SK-N-SH (cell line): ENCODE results near the gene GPR101. TPM values are rescaled to one million over a fixed set of nuclear protein-coding genes. Genes with fewer than 3 reads are reported as not detected.

ENCODE experiments used
- CTCF ChIA-PET: fragments of 300-600, 350-600 bp; formaldehyde crosslinking; extraction: SDS; loops from one replicate; lab custom pipeline; 2021; lab: Yijun Ruan, JAX
- POLR2A ChIA-PET: fragments of 350-600 bp; sonication (Branson Sonifier 250); formaldehyde crosslinking; extraction: SDS; loops from one replicate; lab custom pipeline; 2020; ENCODE audit warnings: antibody characterized with exemption, inconsistent platforms; lab: Yijun Ruan, JAX
- DNase-seq: peaks from one replicate; pipeline ENCODE4 v3.0.0; 2012
- H2AFZ ChIP-seq: fragments of 200-600 bp; sonication (generic); 2 replicates; pipeline ENCODE4 v1.8.1; 2016; ENCODE audit warnings: antibody characterized with exemption, mild to moderate bottlenecking, low read depth
- H3F3A ChIP-seq: fragments of 200-600 bp; sonication (generic); replicated peaks from 2 replicates; pipeline ENCODE3; 2016; ENCODE audit warnings: antibody characterized with exemption, mild to moderate bottlenecking; ENCODE audit not compliant: insufficient read depth
- H3K27ac ChIP-seq, 2 experiments: fragments of 200-500 bp in 1 of 2; fragments of 200-600 bp in 1 of 2; sonication (Bioruptor generic) in 1 of 2; sonication (generic), shearing (Covaris generic) in 1 of 2; 2 replicates each; pipeline versions ENCODE4 v1.5.1 to v1.6.1; 2014 to 2016; ENCODE audit warnings: low read depth in 2 of 2, inconsistent platforms in 1 of 2, low read length in 1 of 2, mild to moderate bottlenecking in 1 of 2, mixed read lengths in 1 of 2
- H3K27me3 ChIP-seq: fragments of 200-600 bp; sonication (generic), shearing (Covaris generic); 2 replicates; pipeline ENCODE4 v1.6.1; 2016; ENCODE audit warnings: mixed run types; ENCODE audit not compliant: insufficient read depth
- H3K36me3 ChIP-seq, 2 experiments: fragments of 200-500 bp in 1 of 2; fragments of 200-600 bp in 1 of 2; sonication (Bioruptor generic) in 1 of 2; sonication (generic) in 1 of 2; replicated peaks in 1 of 2; 2 replicates each; pipeline versions ENCODE3 to v1.5.1; 2014 to 2016; ENCODE audit warnings: low read length in 1 of 2, mild to moderate bottlenecking in 1 of 2; ENCODE audit not compliant: insufficient read depth in 2 of 2, control insufficient read depth in 1 of 2
- H3K4me1 ChIP-seq, 2 experiments: fragments of 200-500 bp in 1 of 2; fragments of 200-600 bp in 1 of 2; sonication (Bioruptor generic) in 1 of 2; sonication (generic), shearing (Covaris generic) in 1 of 2; 2 replicates each; pipeline versions ENCODE4 v1.5.1 to v1.6.1; 2014 to 2016; ENCODE audit warnings: low read depth in 1 of 2, low read length in 1 of 2, mixed run types in 1 of 2; ENCODE audit not compliant: insufficient read depth in 2 of 2, control insufficient read depth in 1 of 2
- H3K4me2 ChIP-seq: fragments of 200-600 bp; sonication (generic), shearing (Covaris generic); 2 replicates; pipeline ENCODE4 v1.6.1; 2017; ENCODE audit warnings: mixed run types
- H3K4me3 ChIP-seq, 2 experiments: fragments of 200-500 bp in 1 of 2; fragments of 200-600 bp in 1 of 2; sonication (Bioruptor generic) in 1 of 2; sonication (generic), shearing (Covaris generic) in 1 of 2; 2 replicates each; pipeline versions ENCODE4 v1.5.1 to v1.8.1; 2014 to 2016; ENCODE audit warnings: low read depth in 2 of 2, inconsistent platforms in 1 of 2, low read length in 1 of 2, mild to moderate bottlenecking in 1 of 2, mixed read lengths in 1 of 2, moderate library complexity in 1 of 2
- H3K79me2 ChIP-seq: fragments of 200-600 bp; sonication (generic); 2 replicates; pipeline ENCODE4 v1.8.1; 2017; ENCODE audit warnings: mild to moderate bottlenecking; ENCODE audit not compliant: insufficient read depth
- H3K9ac ChIP-seq: fragments of 200-600 bp; sonication (generic); 2 replicates; pipeline ENCODE4 v1.6.1; 2017; ENCODE audit warnings: mixed run types
- H3K9me2 ChIP-seq: fragments of 200-600 bp; sonication (generic); 2 replicates; pipeline ENCODE4 v1.6.1; 2017; ENCODE audit warnings: mixed run types
- H3K9me3 ChIP-seq: fragments of 200-600 bp; sonication (generic); 2 replicates; pipeline ENCODE4 v1.6.1; 2017; ENCODE audit warnings: mixed run types, mild to moderate bottlenecking, moderate library complexity
- H4K20me1 ChIP-seq: fragments of 200-600 bp; sonication (generic); 2 replicates; pipeline ENCODE4 v1.6.1; 2017; ENCODE audit warnings: mild to moderate bottlenecking, mixed run types; ENCODE audit not compliant: insufficient read depth
- CHD2 ChIP-seq: fragments of 150-350 bp; IDR thresholded peaks from 2 replicates; pipeline ENCODE4 v1.6.1; 2018; ENCODE audit warnings: low read length; ENCODE audit not compliant: partially characterized antibody
- ELF1 ChIP-seq: IDR thresholded peaks from 2 replicates; pipeline ENCODE4 v1.4.0; 2012
- EP300 ChIP-seq, 2 experiments: IDR thresholded peaks; 2 replicates each; pipeline versions ENCODE4 v1.4.0 to v1.6.1; 2012; ENCODE audit warnings: borderline replicate concordance in 1 of 2, low read depth in 1 of 2, low read length in 1 of 2
- EZH2phosphoT487 ChIP-seq: fragments of 200-600 bp; sonication (generic); IDR thresholded peaks from 2 replicates; pipeline ENCODE4 v1.6.1; 2017; ENCODE audit warnings: low read depth, mixed run types, mild to moderate bottlenecking, antibody characterized with exemption, moderate library complexity, borderline replicate concordance
- FOXM1 ChIP-seq: IDR thresholded peaks from 2 replicates; pipeline ENCODE4 v1.4.0; 2012; ENCODE audit warnings: low read depth, mild to moderate bottlenecking
- GABPA ChIP-seq: IDR thresholded peaks from 2 replicates; pipeline ENCODE4 v1.4.0; 2012; ENCODE audit warnings: low read depth, mild to moderate bottlenecking
- JUND ChIP-seq: IDR thresholded peaks from 2 replicates; pipeline ENCODE4 v1.4.0; 2012
- MAX ChIP-seq: IDR thresholded peaks from 2 replicates; pipeline ENCODE4 v1.4.0; 2012; ENCODE audit warnings: low read depth
- MEF2A ChIP-seq: IDR thresholded peaks from 2 replicates; pipeline ENCODE4 v1.4.0; 2012; ENCODE audit warnings: low read depth, borderline replicate concordance
- NFIC ChIP-seq: IDR thresholded peaks from 2 replicates; pipeline ENCODE4 v1.4.0; 2012; ENCODE audit warnings: borderline replicate concordance
- NRF1 ChIP-seq: IDR thresholded peaks from 2 replicates; pipeline ENCODE4 v1.6.1; 2012; ENCODE audit warnings: low read depth, mild to moderate bottlenecking, low read length
- RAD21 ChIP-seq: IDR thresholded peaks from 2 replicates; pipeline ENCODE4 v1.6.1; 2012; ENCODE audit warnings: mild to moderate bottlenecking, low read length
- RXRA ChIP-seq: IDR thresholded peaks from 2 replicates; pipeline ENCODE4 v1.4.0; 2012; ENCODE audit warnings: low read depth, mild to moderate bottlenecking, borderline replicate concordance
- SIN3A ChIP-seq: IDR thresholded peaks from 2 replicates; pipeline ENCODE4 v1.6.1; 2012; ENCODE audit warnings: low read depth, mild to moderate bottlenecking, low read length, moderate library complexity, borderline replicate concordance
- SMC3 ChIP-seq: IDR thresholded peaks from 2 replicates; pipeline ENCODE4 v1.6.1; 2012; ENCODE audit warnings: low read depth, low read length, improper control_type of control experiment
- TAF1 ChIP-seq: IDR thresholded peaks from 2 replicates; pipeline ENCODE4 v1.6.1; 2012; ENCODE audit warnings: low read depth, mild to moderate bottlenecking, low read length, moderate library complexity, borderline replicate concordance
- USF1 ChIP-seq: IDR thresholded peaks from 2 replicates; pipeline ENCODE4 v1.4.0; 2012; ENCODE audit warnings: low read depth, borderline replicate concordance
- WGBS: methylation state at CpG from one replicate; pipeline ENCODE4 v1.1.6; 2017; ENCODE audit warnings: low lambda C conversion rate; 5-methylcytosine and 5-hydroxymethylcytosine counted together
- polyA plus RNA-seq, 3 experiments: library from polyadenylated mRNA; depleted of rRNA; stranded (reverse); fragments of >200 nt; gene quantifications; 2 replicates each; pipeline ENCODE4 v1.2.3, GENCODE V29; 2012
- TF ChIP-seq, protein P1 (sequence below): fragments of 150-350 bp; IDR thresholded peaks from 2 replicates; pipeline ENCODE4 v1.6.1; 2017; ENCODE audit warnings: antibody characterized with exemption, low read length, low read depth, borderline replicate concordance
- TF ChIP-seq, protein P2 (sequence below): IDR thresholded peaks from 2 replicates; pipeline ENCODE4 v1.4.0; 2012; ENCODE audit warnings: low read depth, borderline replicate concordance
- TF ChIP-seq, protein P3 (sequence below): fragments of 200-600 bp; sonication (generic); IDR thresholded peaks from 2 replicates; pipeline ENCODE4 v1.6.1; 2017; ENCODE audit warnings: antibody characterized with exemption, mild to moderate bottlenecking, moderate library complexity

The GPR101 gene
- polyA plus RNA-seq, 1 of the 3 experiments (the other 2 are of a cell fraction): not detected

- DNase-seq: peak; percentile 88
- H3K9me3 ChIP-seq: no peaks in the 10 kb centered on the region
- CTCF ChIA-PET: interaction anchor here (0.6 to 2.3 kb wide), 34 partner anchors 9 to 313 kb away, joined by 3 to 18 read pairs (median 6); partner anchors contain the start of gene GPR101
- no peaks in the 10 kb centered on the region for H3K36me3 ChIP-seq
- WGBS: 4% methylated on average over 29 of the region's 37 CpGs
- H3K27me3 ChIP-seq: peaks cover 32% of the 10 kb centered on the region
- POLR2A ChIA-PET: interaction anchor here (0.6 kb wide), 1 partner anchor 14 kb away, joined by 3 read pairs; no protein-coding TSS in a partner anchor
- H3K27ac ChIP-seq: no peak overlapping the region
- no peak overlapping the region for H3K9ac ChIP-seq
- TF ChIP-seq, protein P1, sequence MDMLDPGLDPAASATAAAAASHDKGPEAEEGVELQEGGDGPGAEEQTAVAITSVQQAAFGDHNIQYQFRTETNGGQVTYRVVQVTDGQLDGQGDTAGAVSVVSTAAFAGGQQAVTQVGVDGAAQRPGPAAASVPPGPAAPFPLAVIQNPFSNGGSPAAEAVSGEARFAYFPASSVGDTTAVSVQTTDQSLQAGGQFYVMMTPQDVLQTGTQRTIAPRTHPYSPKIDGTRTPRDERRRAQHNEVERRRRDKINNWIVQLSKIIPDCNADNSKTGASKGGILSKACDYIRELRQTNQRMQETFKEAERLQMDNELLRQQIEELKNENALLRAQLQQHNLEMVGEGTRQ: no peak
- TF ChIP-seq SIN3A (no peak), MAX (no peak), EP300 (IDR thresholded peaks at IDR 0.05; ENCODE audit: borderline replicate concordance in 1 of 2, low read depth in 1 of 2, low read length in 1 of 2) (no peak), SMC3 (peak; percentile 45), RAD21 (peak; percentile 65), RXRA (no peak)
- TF ChIP-seq, protein P2, sequence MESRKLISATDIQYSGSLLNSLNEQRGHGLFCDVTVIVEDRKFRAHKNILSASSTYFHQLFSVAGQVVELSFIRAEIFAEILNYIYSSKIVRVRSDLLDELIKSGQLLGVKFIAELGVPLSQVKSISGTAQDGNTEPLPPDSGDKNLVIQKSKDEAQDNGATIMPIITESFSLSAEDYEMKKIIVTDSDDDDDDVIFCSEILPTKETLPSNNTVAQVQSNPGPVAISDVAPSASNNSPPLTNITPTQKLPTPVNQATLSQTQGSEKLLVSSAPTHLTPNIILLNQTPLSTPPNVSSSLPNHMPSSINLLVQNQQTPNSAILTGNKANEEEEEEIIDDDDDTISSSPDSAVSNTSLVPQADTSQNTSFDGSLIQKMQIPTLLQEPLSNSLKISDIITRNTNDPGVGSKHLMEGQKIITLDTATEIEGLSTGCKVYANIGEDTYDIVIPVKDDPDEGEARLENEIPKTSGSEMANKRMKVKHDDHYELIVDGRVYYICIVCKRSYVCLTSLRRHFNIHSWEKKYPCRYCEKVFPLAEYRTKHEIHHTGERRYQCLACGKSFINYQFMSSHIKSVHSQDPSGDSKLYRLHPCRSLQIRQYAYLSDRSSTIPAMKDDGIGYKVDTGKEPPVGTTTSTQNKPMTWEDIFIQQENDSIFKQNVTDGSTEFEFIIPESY: no peak
- TF ChIP-seq, protein P3, sequence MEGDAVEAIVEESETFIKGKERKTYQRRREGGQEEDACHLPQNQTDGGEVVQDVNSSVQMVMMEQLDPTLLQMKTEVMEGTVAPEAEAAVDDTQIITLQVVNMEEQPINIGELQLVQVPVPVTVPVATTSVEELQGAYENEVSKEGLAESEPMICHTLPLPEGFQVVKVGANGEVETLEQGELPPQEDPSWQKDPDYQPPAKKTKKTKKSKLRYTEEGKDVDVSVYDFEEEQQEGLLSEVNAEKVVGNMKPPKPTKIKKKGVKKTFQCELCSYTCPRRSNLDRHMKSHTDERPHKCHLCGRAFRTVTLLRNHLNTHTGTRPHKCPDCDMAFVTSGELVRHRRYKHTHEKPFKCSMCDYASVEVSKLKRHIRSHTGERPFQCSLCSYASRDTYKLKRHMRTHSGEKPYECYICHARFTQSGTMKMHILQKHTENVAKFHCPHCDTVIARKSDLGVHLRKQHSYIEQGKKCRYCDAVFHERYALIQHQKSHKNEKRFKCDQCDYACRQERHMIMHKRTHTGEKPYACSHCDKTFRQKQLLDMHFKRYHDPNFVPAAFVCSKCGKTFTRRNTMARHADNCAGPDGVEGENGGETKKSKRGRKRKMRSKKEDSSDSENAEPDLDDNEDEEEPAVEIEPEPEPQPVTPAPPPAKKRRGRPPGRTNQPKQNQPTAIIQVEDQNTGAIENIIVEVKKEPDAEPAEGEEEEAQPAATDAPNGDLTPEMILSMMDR: peak; percentile 88
- no peaks in the 10 kb centered on the region for H4K20me1 ChIP-seq
- H3K4me3 ChIP-seq: peak overlapping the region; percentile 47 to 60
- H3F3A ChIP-seq: no peaks in the 10 kb centered on the region
- H2AFZ ChIP-seq: peak overlapping the region; percentile 74
- H3K4me2 ChIP-seq: peak overlapping the region; percentile 81
- no peaks in the 10 kb centered on the region for H3K9me2 ChIP-seq
- H3K79me2 ChIP-seq: no peaks in the 10 kb centered on the region
- peaks cover 0 to 5% of the 10 kb centered on the region in 2 experiments; a peak in 1 of 4 replicates for H3K4me1 ChIP-seq
Measured at GRCh38 chrX:137051978-137052642, 18.3 kb upstream of the GPR101 start.

DNA sequence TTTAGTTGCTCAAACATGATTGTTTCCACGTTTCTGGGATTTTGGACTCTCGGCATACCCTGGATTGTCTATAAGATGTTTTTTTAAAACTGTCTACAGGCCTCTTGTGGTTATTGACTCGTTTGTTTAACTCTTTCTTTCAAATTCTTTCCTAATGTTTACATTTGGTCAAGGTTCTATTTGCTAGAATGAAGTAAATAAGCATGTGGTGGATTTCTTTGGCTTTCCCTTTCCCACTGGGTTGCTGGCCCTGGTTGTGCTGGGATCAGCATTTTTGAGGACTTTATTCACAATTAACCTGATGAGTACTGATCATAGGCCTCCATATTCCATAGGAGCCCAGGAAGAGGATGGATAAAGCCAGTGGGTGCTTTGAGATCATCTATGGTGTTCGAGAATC lies 11.1 kb upstream of the GPR101 start:
- no peaks in the 10 kb centered on the region for H3K36me3 ChIP-seq
- H3K4me1 ChIP-seq: no peaks in the 10 kb centered on the region
- H3F3A ChIP-seq: no peaks in the 10 kb centered on the region
- no peaks in the 10 kb centered on the region for H3K9me3 ChIP-seq
- H2AFZ ChIP-seq: no peak overlapping the region
- H3K9ac ChIP-seq: no peak overlapping the region
- no peak overlapping the region for H3K4me2 ChIP-seq
- 11% methylated on average over 4 of the region's 4 CpGs for WGBS
- H3K27ac ChIP-seq: no peak overlapping the region
- no peaks in the 10 kb centered on the region for H3K9me2 ChIP-seq
- ChIA-PET POLR2A (no interaction called here), CTCF (no interaction called here)
- no peaks in the 10 kb centered on the region for H4K20me1 ChIP-seq
- no peak for DNase-seq
- H3K4me3 ChIP-seq: no peak overlapping the region
- peaks cover 12% of the 10 kb centered on the region for H3K27me3 ChIP-seq
- H3K79me2 ChIP-seq: no peaks in the 10 kb centered on the region
- TF ChIP-seq EP300 (IDR thresholded peaks at IDR 0.05; ENCODE audit: borderline replicate concordance in 1 of 2, low read depth in 1 of 2, low read length in 1 of 2) (no peak), JUND (no peak), EZH2phosphoT487 (no peak), ELF1 (no peak), FOXM1 (no peak), MEF2A (no peak), TAF1 (no peak), GABPA (no peak), RAD21 (no peak), SMC3 (no peak), MAX (no peak), CHD2 (no peak), NRF1 (no peak), USF1 (no peak), NFIC (no peak)
